CD14-positive monocyte (primary cell): ENCODE results near the gene ERI2. TPM values are rescaled to one million over a fixed set of nuclear protein-coding genes. Genes with fewer than 3 reads are reported as not detected.

Source experiments
- DNase-seq, 3 donors: peaks; one replicate each; pipeline ENCODE4 v3.0.0-alpha.2; 2011 to 2022
- H2AFZ ChIP-seq: 2 replicates; pipeline ENCODE4 v1.6.0; 2012; ENCODE audit warnings: mild to moderate bottlenecking, low read depth, low read length, inconsistent platforms; ENCODE audit not compliant: insufficient read depth, poor library complexity, severe bottlenecking
- H3K27ac ChIP-seq, 2 donors: 1 replicate in 1 of 2; 2 replicates in 1 of 2; pipeline ENCODE4 v1.5.1; 2012 to 2013; ENCODE audit warnings: low read length in 2 of 2, control low read depth in 1 of 2, inconsistent platforms in 1 of 2, low read depth in 1 of 2, mild to moderate bottlenecking in 1 of 2
- H3K27me3 ChIP-seq, 2 donors: one replicate each; pipeline versions ENCODE4 v1.6.0 to v1.6.1; 2011 to 2013; ENCODE audit warnings: low read length in 2 of 2; ENCODE audit not compliant: control insufficient read depth in 2 of 2, insufficient read depth in 2 of 2
- H3K36me3 ChIP-seq, 2 donors: replicated peaks in 1 of 2; 1 replicate in 1 of 2; 2 replicates in 1 of 2; pipeline versions ENCODE4 v1.5.1 to v1.6.1; 2012 to 2013; ENCODE audit warnings: low read length in 2 of 2, control low read depth in 1 of 2, inconsistent platforms in 1 of 2, mild to moderate bottlenecking in 1 of 2; ENCODE audit not compliant: insufficient read depth in 2 of 2, control insufficient read depth in 1 of 2
- H3K4me1 ChIP-seq, 2 donors: 1 replicate in 1 of 2; 2 replicates in 1 of 2; pipeline versions ENCODE4 v1.5.1 to v1.6.1; 2012 to 2013; ENCODE audit warnings: low read length in 2 of 2, control low read depth in 1 of 2, inconsistent platforms in 1 of 2, mild to moderate bottlenecking in 1 of 2, moderate library complexity in 1 of 2; ENCODE audit not compliant: insufficient read depth in 2 of 2, control insufficient read depth in 1 of 2
- H3K4me2 ChIP-seq: replicated peaks from 2 replicates; pipeline ENCODE3; 2012; ENCODE audit warnings: low read length, moderate library complexity, mild to moderate bottlenecking; ENCODE audit not compliant: poor library complexity, severe bottlenecking; ENCODE audit errors: extremely low read depth
- H3K4me3 ChIP-seq, 3 experiments: fragments of 200-600 bp in 1 of 3; sonication (generic) in 1 of 3; replicated peaks in 1 of 3; 1 replicate in 2 of 3; 2 replicates in 1 of 3; pipeline ENCODE4 v1.5.1; 2011 to 2013; ENCODE audit warnings: low read length in 3 of 3, mild to moderate bottlenecking in 3 of 3, control low read depth in 2 of 3, low read depth in 2 of 3, inconsistent platforms in 1 of 3, moderate library complexity in 1 of 3
- H3K79me2 ChIP-seq: 2 replicates; pipeline ENCODE4 v1.6.0; 2012; ENCODE audit warnings: mild to moderate bottlenecking, control low read depth, inconsistent platforms, low read length, moderate library complexity; ENCODE audit not compliant: insufficient read depth
- H3K9ac ChIP-seq: 2 replicates; pipeline ENCODE4 v1.6.0; 2017; ENCODE audit warnings: low read length, mild to moderate bottlenecking; ENCODE audit not compliant: insufficient read depth, poor library complexity, severe bottlenecking
- H3K9me3 ChIP-seq, 2 donors: replicated peaks in 1 of 2; 1 replicate in 1 of 2; 2 replicates in 1 of 2; pipeline versions ENCODE4 v1.5.1 to v1.6.1; 2012 to 2013; ENCODE audit warnings: low read length in 2 of 2, control low read depth in 1 of 2; ENCODE audit not compliant: control insufficient read depth in 1 of 2, insufficient read depth in 1 of 2
- H4K20me1 ChIP-seq: 2 replicates; pipeline ENCODE4 v1.6.0; 2012; ENCODE audit warnings: mild to moderate bottlenecking, low read length, control low read depth, moderate library complexity; ENCODE audit not compliant: insufficient read depth
- H3K27ac Mint-ChIP-seq, 7 donors: one replicate each; pipeline ENCODE4 v1.8.0; 2020; ENCODE audit warnings: mild to moderate bottlenecking in 7 of 7, mixed read lengths in 7 of 7, moderate library complexity in 6 of 7, inconsistent platforms in 2 of 7
- H3K27me3 Mint-ChIP-seq, 3 donors: one replicate each; pipeline ENCODE4 v1.8.0; 2021 to 2022; ENCODE audit warnings: low read depth in 3 of 3, mild to moderate bottlenecking in 3 of 3, mixed read lengths in 3 of 3, moderate library complexity in 3 of 3, inconsistent platforms in 1 of 3
- H3K36me3 Mint-ChIP-seq, 2 donors: one replicate each; pipeline ENCODE4 v1.8.0; 2020; ENCODE audit warnings: mixed read lengths in 2 of 2, inconsistent platforms in 1 of 2, mild to moderate bottlenecking in 1 of 2
- H3K4me1 Mint-ChIP-seq: one replicate; pipeline ENCODE4 v1.8.0; 2020; ENCODE audit warnings: mild to moderate bottlenecking, mixed read lengths
- H3K4me3 Mint-ChIP-seq, 2 donors: one replicate each; pipeline ENCODE4 v1.8.0; 2020; ENCODE audit warnings: mild to moderate bottlenecking in 2 of 2, mixed read lengths in 2 of 2, moderate library complexity in 1 of 2
- H3K9me3 Mint-ChIP-seq, 7 donors: one replicate each; pipeline ENCODE4 v1.8.0; 2020 to 2022; ENCODE audit warnings: mixed read lengths in 7 of 7, mild to moderate bottlenecking in 6 of 7, moderate library complexity in 6 of 7, inconsistent platforms in 2 of 7
- WGBS: methylation state at CpG from one replicate; pipeline ENCODE4 v1.1.5; 2013; ENCODE audit warnings: missing lambda C conversion rate; ENCODE audit not compliant: insufficient coverage; 5-methylcytosine and 5-hydroxymethylcytosine counted together
- intact Hi-C, 2 donors: fragments of 100-400 bp; cut with micrococcal nuclease; formaldehyde crosslinking; loops; one replicate each; pipeline versions ENCODE4 v1.15.0 to v1.15.1; 2023
- polyA plus RNA-seq, 3 donors: library from polyadenylated mRNA; depleted of rRNA in 1 of 3; unstranded in 2 of 3; stranded (reverse) in 1 of 3; fragments of 300-500 nt in 2 of 3; fragments of >200 nt in 1 of 3; fragmentation: Illumina TruSeq in 2 of 3; gene quantifications; 1 replicate in 2 of 3; 2 replicates in 1 of 3; pipeline ENCODE4 v1.2.3, GENCODE V29; 2012 to 2021
- TF ChIP-seq, protein P1 (sequence below): fragments of 200-600 bp; IDR thresholded peaks from one replicate; pipeline ENCODE4 v1.8.0; 2022; ENCODE audit warnings: antibody characterized with exemption, mild to moderate bottlenecking

ERI2 gene
- polyA plus RNA-seq, 3 donors = 4.0 to 10.5 (median 10.4) TPM

DNA sequence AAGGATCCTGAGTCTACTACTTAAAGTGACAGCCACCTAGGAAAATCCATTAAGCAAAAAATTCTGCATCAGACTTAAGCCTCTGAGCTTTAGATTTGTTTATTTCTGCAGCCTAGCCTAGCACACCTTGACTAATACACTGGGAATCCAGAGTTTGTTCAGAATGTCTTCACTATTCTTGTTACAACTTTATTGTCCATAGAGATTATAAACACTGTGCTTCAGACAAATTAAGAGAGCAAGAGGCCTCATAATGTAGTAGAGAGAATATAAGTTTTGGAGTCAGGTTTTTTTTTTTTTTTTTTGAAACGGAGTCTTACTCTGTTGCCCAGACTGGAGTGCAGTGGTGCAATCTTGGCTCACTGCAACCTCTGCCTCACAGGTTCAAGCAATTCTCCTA lies 55.7 kb downstream of the ERI2 start:
- H3K4me2 ChIP-seq = no peak overlapping the region
- DNase-seq = no peak
- TF ChIP-seq, protein P1, sequence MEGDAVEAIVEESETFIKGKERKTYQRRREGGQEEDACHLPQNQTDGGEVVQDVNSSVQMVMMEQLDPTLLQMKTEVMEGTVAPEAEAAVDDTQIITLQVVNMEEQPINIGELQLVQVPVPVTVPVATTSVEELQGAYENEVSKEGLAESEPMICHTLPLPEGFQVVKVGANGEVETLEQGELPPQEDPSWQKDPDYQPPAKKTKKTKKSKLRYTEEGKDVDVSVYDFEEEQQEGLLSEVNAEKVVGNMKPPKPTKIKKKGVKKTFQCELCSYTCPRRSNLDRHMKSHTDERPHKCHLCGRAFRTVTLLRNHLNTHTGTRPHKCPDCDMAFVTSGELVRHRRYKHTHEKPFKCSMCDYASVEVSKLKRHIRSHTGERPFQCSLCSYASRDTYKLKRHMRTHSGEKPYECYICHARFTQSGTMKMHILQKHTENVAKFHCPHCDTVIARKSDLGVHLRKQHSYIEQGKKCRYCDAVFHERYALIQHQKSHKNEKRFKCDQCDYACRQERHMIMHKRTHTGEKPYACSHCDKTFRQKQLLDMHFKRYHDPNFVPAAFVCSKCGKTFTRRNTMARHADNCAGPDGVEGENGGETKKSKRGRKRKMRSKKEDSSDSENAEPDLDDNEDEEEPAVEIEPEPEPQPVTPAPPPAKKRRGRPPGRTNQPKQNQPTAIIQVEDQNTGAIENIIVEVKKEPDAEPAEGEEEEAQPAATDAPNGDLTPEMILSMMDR = no peak
- peaks cover 39 to 61% of the 10 kb centered on the region in 2 donors for H3K4me1 ChIP-seq
- Mint-ChIP-seq H3K36me3 (peaks cover 2 to 12% of the 10 kb centered on the region in 2 donors), H3K4me3 (no peak overlapping the region), H3K4me1 (peaks cover 47% of the 10 kb centered on the region), H3K9me3 (peaks cover 2 to 25% (median 15%) of the 10 kb centered on the region in 7 donors), H3K27me3 (peaks cover 0 to 2% (median 1%) of the 10 kb centered on the region in 3 donors), H3K27ac (no peak overlapping the region)
- no peaks in the 10 kb centered on the region for H3K79me2 ChIP-seq
- no peak overlapping the region for H3K27ac ChIP-seq
- H3K9ac ChIP-seq = no peak overlapping the region
- peaks cover 0 to 16% of the 10 kb centered on the region in 2 donors for H3K9me3 ChIP-seq
- H3K4me3 ChIP-seq = no peak overlapping the region
- H3K36me3 ChIP-seq = no peaks in the 10 kb centered on the region
- WGBS = no CpG with 5 or more reads among the region's 1 CpG
- H2AFZ ChIP-seq = no peak overlapping the region
- H4K20me1 ChIP-seq = no peaks in the 10 kb centered on the region
- intact Hi-C loops = no loop called here
- no peaks in the 10 kb centered on the region for H3K27me3 ChIP-seq

DNA sequence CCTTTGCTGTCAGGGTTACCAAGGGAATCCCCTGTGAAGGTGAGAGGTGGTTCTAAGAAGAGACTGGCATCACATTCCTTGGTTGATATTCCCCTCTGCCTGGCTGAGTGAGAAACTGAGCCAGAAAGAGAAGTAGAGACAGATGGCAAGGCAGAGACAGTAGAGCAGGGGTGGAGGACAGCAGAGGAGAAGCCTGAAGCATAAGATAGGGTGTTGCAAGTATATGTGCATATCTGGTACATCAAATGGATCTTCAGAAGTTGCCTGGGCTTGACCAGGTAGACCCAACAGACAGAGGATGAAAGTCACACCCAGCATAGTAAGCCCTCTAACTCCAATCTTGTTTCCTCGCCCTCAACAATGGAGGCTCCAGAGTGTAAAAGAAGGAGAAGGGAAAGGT lies 56.8 kb downstream of the ERI2 start:
- TF ChIP-seq, protein P1 = no peak
- Mint-ChIP-seq H3K27ac (no peak overlapping the region), H3K4me1 (peaks cover 52% of the 10 kb centered on the region), H3K9me3 (peaks cover 2 to 25% (median 15%) of the 10 kb centered on the region in 7 donors), H3K27me3 (peaks cover 0 to 2% (median 1%) of the 10 kb centered on the region in 3 donors), H3K4me3 (no peak overlapping the region), H3K36me3 (peaks cover 2 to 12% of the 10 kb centered on the region in 2 donors)
- Histone ChIP-seq H3K79me2 (no peaks in the 10 kb centered on the region), H3K4me3 (no peak overlapping the region), H3K4me1 (peaks cover 45 to 66% of the 10 kb centered on the region in 2 donors), H3K27me3 (no peaks in the 10 kb centered on the region), H3K9me3 (peaks cover 0 to 16% of the 10 kb centered on the region in 2 donors), H3K4me2 (no peak overlapping the region), H3K9ac (no peak overlapping the region), H3K27ac (no peak overlapping the region), H4K20me1 (no peaks in the 10 kb centered on the region), H2AFZ (no peak overlapping the region), H3K36me3 (no peaks in the 10 kb centered on the region)
- DNase-seq = no peak
- WGBS = no CpG with 5 or more reads among the region's 1 CpG
- intact Hi-C loops = loop anchor here in 1 of 2 donors (10.0 kb wide), 1 partner anchor 145 kb away; no protein-coding TSS in a partner anchor
